GM13977 (cell line): Measurements from ENCODE around the gene WNK4.

Source experiments
- DNase-seq: peaks from one replicate; pipeline ENCODE4 v3.0.0; 2012; ENCODE audit warnings: low spot score
- in situ Hi-C: fragments of 300-500 bp; cut with MboI; formaldehyde crosslinking; loops from one replicate; pipeline ENCODE4 v1.12.0; 2022; ENCODE audit warnings: low sequenced_read_pairs, low pct_unique_long_range_greater_than_20kb, mixed read lengths, inconsistent platforms; ENCODE audit not compliant: unreplicated experiment
- TF ChIP-seq, protein P1 (sequence below): IDR thresholded peaks from 2 replicates; pipeline ENCODE4 v1.5.1; 2012; ENCODE audit warnings: mild to moderate bottlenecking, control low read depth; ENCODE audit not compliant: insufficient read depth; ENCODE audit errors: extremely low read depth, missing control alignments

The WNK4 gene

DNA sequence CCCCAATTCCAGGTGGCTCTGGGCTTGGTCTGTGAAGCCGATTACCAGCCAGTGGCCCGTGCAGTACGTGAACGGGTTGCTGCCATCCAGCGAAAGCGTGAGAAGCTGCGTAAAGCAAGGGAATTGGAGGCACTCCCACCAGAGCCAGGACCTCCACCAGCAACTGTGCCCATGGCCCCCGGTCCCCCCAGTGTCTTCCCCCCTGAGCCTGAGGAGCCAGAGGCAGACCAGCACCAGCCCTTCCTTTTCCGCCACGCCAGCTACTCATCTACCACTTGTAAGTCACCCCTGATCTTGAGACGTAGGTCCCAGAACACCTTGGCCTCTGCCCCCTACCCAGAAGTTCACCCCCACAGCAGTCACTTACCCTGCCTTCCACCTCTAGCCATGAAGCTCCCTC, 6.9 kb downstream of the WNK4 start:
- in situ Hi-C loops = no loop called here
- TF ChIP-seq, protein P1, sequence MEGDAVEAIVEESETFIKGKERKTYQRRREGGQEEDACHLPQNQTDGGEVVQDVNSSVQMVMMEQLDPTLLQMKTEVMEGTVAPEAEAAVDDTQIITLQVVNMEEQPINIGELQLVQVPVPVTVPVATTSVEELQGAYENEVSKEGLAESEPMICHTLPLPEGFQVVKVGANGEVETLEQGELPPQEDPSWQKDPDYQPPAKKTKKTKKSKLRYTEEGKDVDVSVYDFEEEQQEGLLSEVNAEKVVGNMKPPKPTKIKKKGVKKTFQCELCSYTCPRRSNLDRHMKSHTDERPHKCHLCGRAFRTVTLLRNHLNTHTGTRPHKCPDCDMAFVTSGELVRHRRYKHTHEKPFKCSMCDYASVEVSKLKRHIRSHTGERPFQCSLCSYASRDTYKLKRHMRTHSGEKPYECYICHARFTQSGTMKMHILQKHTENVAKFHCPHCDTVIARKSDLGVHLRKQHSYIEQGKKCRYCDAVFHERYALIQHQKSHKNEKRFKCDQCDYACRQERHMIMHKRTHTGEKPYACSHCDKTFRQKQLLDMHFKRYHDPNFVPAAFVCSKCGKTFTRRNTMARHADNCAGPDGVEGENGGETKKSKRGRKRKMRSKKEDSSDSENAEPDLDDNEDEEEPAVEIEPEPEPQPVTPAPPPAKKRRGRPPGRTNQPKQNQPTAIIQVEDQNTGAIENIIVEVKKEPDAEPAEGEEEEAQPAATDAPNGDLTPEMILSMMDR = no peak
- DNase-seq = no peak

DNA sequence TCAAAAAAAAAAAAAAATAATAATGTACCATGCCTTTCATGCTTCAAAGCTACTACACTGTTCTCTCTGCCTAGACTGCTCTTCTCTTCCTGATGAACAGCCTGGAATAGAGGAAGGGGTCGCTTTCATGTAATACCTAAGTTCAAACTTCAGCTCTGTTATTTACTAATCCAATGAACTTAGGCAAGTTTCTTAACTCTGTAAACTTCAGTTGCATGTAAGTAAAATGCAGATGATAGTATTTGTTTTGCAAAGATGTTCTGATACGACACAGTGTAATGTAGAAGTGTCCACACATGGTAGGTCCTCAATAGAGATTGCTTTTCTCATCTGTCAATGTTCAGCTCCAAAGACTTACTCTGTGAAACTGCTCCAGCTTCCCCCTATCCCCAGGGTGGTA, 11.5 kb downstream of the WNK4 start:
- in situ Hi-C loops = no loop called here
- TF ChIP-seq, protein P1 = no peak
- DNase-seq = no peak

DNA sequence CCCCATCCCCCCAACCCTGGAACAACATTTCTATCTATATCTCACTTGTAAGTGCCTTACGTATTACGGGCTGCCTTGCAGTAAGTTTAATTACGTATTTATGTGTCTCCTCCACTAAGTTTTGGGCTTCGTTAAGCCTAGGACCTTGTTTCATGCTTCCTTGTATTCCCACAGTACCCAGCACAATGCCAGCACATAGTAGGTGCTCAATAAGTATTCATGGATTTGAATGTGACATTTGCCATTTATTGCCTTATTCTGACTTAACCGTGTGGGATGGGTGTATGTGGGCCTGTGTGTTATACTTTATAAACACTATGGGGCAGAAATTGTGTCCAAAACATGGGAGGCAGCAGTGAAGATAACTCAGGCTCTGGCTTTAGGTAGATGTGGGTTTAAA, 12.1 kb downstream of the WNK4 start:
- DNase-seq = no peak
- TF ChIP-seq, protein P1 = no peak
- in situ Hi-C loops = no loop called here

DNA sequence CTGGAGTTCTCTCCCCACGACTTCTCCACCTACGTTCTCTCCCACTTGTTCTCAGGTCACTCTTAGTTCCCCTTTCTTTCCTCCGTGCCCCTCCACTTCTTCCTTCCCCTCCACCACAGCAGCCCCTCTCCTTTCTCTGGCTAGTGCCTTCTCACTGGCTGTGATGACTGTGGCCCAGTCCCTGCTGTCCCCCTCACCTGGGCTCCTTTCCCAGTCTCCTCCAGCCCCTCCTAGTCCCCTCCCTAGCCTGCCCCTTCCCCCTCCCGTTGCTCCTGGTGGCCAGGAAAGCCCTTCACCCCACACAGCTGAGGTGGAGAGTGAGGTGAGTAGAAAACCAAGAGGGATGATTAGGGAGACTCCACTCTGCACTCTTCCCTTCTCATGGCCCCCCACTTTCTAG, 14.7 kb downstream of the WNK4 start:
- no peak for DNase-seq
- TF ChIP-seq, protein P1 = no peak
- in situ Hi-C loops = no loop called here

DNA sequence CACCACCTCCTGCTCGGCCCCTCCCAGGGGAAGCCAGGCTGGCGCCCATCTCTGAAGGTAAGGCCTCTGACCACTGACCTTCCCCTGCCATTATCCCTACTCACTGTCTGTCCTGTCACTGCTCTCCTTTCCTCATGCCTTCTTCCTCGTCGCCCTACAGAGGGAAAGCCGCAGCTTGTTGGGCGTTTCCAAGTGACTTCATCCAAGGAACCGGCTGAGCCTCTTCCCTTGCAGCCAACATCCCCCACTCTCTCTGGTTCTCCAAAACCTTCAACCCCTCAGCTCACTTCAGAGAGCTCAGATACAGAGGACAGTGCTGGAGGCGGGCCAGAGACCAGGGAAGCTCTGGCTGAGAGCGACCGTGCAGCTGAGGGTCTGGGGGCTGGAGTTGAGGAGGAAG, 15.1 kb downstream of the WNK4 start:
- in situ Hi-C loops = no loop called here
- no peak for DNase-seq
- TF ChIP-seq, protein P1 = no peak

DNA sequence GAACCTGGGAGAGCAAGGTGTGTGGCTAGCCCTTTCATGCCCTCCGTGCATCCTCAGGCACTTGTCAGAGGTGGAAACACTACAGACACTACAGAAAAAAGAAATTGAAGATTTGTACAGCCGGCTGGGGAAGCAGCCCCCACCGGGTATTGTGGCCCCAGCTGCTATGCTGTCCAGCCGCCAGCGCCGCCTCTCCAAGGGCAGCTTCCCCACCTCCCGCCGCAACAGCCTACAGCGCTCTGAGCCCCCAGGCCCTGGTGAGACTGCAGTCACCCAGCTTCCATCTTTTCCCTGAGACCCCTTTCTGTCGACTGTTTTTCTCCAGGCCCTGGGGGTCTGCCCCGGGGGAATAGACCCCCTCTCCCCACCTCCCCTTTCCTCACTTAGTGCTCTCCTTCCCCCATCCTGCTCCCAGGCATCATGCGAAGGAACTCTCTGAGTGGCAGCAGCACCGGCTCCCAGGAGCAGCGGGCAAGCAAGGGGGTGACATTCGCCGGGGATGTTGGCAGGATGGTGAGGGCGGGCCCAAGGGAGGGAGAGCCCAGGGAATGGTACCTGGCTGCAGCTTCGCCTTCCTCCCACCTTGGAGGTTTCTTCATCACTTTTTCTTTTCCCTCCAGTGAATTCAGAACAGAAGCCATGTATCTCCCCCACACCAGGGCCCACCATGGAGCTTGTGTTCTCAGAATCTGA, 15.8 kb downstream of the WNK4 start:
- TF ChIP-seq, protein P1 = no peak
- in situ Hi-C loops = no loop called here
- DNase-seq = no peak
